NCI-H2227 (cell line): ENCODE measurements around the gene CALHM6.
A peak's percentile ranks its signal among the peaks of the same experiment; 100 is the strongest.

Experiments
- DNase-seq: peaks from one replicate; lab custom pipeline; 2025; ENCODE audit not compliant: unreplicated experiment; lab: John Stamatoyannopoulos, UW

The CALHM6 gene

DNA sequence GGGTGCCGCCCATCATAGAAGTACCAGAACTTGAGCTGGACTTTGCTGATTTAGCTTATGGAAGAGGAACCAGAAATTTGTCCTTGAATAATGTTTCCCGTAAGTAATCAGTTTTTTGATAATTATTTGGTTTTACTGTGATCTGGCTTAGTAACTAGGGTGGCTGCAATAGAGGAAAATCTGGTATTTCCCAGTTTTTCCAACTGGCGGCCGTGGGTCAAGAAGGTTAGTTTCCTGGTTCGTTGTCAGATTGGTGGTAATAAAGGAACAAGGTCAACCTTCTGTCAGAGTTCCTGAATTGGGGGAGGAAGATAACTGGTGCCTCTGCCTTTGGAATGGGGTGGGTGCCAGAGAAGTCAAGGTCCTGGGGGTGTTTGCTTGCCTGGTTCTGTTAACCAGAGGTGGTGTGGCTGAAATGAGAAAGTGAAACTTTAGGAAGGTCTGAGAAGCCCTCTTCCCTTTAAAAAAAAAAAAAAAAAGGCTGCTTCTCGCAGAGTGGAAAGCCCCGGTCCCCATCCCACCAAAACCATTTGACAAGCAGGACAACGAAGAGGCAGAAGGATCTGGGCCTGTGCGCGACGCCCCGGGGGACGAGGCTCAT, at the start of gene CALHM6:
TSS of gene CALHM6 (plus strand) at position 45 of the 601 bp plus-strand sequence. CDS start at position 600, 555 bp downstream.
- no peak for DNase-seq

DNA sequence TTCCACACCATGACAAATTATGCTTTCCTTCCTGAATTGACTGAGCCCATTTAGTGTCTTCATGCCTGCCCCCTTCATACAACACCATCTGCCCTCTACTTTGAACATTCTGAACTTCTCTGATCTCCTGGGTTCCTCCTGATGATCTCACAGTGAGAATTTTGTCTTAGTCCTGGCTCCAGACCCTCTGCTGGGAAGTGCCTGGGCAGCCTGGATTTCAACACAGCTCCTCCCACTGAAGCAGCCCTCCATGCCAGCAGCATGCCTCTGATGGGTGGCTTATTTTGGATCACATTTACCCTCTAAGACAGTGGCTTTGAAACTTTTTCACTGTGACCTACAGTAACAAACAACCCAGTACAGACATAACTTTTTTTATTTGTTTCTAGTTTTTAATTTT, 48.9 kb upstream of the CALHM6 start:
- DNase-seq, result no peak

DNA sequence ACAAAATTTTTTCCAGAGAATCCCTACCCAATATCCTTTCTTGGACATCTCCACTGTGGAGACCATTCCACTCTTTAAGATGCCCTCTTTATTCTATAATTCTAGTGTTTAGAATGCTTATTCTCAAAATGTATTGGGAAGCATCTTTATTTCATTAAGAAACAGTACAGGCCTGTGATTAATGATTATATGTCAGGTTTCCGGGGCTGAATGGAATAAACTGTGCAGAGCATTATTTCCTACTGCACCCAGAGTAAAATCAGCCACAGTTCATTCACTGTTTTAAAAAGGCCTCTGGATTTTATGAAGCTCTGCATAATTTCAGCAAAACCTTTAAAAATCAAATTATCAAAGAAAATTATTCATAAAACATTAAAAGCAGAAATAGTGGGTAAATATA, 47.8 kb upstream of the CALHM6 start:
- no peak for DNase-seq

DNA sequence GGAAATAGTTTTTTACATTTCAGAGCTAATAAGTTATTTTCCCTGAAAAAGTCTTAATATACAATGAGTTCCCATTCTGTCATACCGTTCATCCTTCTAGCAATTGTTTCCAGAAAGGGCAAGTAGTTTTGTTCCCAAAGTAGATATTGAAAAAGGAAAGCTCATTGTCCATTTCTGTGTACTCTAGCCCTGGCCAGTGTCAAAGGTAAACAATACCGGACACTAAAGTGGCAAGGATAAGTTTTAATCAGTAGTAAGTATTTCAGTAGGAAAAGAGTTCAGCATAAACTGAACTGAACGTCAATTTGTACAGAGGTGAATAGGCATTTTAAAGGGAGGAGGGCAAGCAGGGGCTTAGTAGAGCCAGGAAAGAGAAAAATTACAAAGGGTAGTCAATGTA, 43.5 kb upstream of the CALHM6 start:
- no peak for DNase-seq

DNA sequence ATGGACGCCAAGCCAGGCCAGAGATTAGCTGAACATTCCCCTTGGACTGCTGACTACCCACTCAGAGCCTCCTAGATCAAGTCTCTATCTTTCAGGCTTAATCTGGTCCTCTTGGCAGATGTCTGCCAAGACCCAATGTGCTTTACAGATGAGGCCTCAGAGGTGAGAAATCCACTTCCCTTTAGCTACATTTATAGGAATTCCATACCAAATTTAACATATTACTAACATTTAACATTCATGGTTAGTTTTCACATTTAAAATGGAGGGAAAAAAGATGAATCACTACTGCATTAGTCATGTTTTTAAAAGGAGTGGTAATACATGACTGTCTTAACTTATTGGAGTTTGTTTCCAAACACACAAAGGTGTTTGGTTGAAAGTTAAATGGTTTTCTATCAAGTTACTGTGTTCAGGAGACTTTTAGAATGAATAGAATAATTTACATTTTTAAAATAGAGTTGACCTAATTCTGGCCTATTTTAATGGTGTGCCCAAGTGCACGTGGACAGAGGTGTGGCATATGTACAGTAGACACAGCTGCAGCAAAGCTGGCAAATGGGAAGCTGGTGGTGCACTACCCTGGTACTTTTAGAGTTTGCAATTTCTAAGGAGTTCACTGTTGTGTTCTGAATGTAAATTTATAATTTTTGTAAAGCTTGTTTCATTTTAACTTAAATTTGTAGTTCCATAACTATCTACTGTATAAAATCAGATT, 41.9 kb upstream of the CALHM6 start:
- DNase-seq, result no peak

DNA sequence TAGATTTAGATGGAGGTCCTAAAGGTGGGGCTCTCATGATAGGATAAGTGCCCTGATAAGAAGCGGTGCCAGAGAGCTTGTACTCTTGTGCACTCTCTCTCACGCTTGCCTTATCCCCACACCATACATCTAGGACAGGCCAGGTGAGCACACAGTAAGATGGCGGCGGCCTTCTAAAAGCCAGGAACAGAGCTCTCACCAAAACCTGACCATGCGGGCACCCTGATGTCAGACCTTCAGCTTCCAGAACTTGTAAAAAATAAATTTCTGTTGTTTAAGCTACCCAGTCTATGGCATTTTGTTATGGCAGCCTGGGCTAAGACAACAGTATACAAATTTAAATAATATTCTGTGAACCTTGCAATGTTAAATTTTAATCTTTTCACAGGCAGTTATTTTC, 40.8 kb upstream of the CALHM6 start:
- DNase-seq, result no peak

DNA sequence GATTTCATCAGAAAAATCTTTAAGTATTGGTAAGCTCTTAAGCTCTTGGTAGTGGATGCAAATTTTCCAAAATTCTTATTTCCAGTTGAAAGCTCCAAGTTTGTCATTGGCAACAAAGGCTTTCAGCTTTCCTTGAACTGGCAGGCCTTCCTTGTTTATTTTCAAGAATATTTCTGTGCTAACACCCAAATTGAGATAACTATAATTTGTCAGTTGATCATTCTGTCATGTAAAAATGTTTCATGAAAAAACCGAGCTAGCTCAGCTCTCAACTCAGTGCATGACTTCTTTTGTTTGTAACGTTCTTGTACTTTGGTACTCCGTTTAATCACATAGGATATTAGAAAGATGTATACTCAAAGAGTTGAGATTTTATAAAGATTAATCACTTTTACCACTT, 38.9 kb upstream of the CALHM6 start:
- DNase-seq, result no peak

DNA sequence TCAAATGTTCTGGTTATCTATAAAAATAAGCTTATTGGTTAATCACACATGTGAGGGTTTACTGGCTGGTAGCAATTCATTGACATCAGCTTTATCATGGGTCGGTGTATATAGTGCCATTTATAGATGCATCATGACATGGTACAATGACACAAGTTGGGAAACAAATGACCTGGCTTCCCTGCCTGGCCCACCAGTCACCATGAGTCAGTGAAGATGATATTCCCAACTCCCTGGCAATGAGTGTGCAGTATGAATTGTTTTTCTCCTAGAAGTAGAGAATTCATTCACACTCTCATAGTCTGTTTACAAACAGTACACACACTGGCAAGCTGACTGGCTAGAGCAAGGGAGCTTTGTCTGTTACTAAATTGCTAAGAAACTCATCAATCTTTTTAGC, 37.2 kb upstream of the CALHM6 start:
- no peak for DNase-seq

DNA sequence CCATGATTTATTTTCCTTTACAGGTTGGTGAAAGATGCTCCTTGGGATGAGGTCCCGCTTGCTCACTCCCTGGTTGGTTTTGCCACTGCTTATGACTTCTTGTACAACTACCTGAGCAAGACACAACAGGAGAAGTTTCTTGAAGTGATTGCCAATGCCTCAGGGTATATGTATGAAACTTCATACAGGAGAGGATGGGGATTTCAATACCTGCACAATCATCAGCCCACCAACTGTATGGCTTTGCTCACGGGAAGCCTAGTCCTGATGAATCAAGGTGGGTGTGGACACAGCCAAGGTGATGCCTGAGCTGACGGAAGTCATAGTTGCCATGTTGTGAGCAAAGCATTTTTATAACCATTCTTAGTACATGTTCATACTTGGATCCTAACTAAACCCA, 34.6 kb upstream of the CALHM6 start:
- DNase-seq, result no peak

DNA sequence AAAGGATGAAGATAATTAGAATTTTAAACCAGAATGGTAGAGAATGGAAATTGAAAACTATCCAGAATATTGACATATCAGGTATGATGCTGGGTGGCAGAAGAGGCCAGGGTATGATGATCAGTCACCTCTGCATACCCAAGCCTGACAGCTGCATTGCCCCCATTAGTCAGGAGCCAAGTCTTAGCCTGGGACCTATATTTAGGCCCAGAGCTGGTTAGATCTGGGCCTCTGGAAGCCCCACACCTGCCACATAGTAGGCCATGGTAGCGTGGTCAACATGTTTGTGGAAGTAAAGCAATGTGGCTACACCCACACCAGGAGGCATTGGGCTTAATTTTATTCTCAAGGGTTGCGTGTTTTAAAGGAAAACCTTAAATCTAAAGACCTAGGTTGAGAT, 32.1 kb upstream of the CALHM6 start:
- DNase-seq, result no peak

DNA sequence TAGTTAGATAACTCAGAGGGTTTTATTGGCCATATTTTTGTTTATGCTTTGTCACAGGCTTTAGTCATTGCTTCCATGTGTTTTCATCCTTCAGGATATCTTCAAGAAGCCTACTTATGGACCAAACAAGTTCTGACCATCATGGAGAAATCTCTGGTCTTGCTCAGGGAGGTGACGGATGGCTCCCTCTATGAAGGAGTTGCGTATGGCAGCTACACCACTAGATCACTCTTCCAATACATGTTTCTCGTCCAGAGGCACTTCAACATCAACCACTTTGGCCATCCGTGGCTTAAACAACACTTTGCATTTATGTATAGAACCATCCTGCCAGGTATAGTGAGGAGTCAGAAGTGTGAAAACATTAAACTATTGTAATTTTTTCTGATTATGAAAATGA, 30.3 kb upstream of the CALHM6 start:
- DNase-seq, result no peak

DNA sequence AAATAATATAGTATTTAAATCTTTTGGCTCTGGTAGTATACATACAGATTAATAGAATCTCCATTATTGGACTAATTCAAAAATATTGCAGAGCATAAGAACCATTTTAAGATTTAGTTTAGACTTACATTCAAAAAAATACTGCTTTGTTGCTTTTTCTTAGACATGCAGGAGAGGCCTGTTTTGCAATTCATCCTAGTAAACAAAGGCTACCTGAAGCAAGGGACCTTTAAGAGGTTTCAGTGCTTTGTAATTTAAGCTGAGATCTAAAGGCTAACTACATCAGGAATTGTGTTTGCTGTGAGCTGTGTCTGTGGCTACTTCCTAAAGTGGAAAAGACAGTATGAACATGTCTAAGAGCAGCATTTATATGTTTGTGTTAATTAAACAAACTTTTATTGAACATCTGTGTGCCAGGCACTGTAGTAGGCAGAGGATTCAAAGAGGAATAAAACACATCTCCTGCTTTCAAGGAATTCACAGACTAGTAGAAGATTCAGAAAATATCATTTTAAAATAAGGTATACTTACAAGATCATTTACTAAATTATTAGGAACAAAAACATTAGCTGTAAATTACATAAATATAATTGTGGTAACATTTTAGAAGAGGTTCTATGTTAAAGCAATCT, 29.1 kb upstream of the CALHM6 start:
- DNase-seq, result no peak

DNA sequence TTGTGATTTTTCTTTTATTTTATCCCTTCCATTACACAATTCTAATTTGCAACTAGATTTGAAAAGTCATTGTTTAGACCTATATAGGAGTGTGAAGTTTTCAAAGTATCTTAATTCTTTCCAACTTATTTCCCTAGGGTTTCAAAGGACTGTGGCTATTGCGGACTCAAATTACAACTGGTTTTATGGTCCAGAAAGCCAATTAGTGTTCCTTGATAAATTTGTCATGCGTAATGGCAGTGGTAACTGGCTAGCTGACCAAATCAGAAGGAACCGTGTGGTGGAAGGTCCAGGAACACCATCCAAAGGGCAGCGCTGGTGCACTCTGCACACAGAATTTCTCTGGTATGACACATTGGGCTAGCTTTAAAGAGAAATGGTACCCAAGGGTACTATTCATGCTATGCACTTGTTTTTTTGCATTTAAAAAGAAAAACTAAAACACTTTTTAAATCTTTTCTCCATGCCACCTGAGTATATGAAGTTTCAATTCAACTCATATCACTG, 27.9 kb upstream of the CALHM6 start:
- no peak for DNase-seq

DNA sequence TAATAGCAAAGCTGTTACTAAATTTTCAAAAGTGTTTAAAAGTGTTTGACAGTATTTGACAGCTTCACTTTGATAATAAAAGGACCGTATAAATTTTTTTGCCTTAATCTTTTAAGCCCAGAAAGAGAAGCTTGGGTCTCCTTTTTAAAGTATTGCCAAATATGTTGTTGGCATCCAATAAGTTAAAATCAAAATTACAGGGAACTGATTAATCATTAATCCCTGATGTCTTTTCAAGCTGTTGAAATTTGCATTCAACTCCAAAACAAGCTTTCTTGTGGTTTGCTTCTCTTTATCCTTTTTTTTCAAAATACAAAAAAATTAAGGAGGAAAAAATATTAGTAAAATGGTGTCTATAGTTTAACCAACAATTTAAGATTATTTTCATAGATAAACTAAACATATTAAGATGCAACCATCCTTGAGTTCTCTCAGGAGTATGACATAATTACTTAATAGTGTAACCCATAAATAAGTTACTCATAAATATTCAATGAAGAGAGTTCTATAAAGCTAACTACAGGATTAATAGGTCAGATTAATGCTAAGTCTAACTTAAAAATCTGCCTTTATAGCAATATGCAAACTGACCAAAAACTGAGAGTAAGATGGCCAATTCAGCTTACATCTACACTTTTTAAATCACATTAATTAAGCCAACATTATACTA, 27.0 kb upstream of the CALHM6 start:
- no peak for DNase-seq

DNA sequence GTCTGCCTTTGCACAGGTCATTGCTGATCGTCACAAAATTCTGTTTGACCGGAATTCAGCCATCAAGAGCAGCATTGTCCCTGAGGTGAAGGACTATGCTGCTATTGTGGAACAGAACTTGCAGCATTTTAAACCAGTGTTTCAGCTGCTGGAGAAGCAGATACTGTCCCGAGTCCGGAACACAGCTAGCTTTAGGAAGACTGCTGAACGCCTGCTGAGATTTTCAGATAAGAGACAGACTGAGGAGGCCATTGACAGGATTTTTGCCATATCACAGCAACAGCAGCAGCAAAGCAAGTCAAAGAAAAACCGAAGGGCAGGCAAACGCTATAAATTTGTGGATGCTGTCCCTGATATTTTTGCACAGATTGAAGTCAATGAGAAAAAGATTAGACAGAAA, 24.6 kb upstream of the CALHM6 start:
- DNase-seq, result no peak

DNA sequence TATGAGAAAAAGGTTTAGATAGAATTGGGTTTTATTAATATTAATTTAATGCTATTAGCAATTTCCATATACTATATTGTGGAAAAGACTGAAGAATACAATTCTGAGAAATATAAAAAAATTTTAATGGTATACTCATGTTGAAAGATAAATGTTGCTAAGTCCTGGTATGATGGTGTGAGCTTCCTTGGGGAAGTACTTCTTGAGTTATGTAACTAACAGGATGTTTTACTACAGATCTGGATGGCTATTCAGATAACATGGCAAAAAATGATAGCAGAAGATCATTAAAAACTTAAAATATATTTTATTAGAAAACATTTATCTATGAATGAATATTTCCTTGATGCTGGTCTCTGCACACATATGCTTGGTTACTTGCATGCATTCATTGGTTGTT, 23.5 kb upstream of the CALHM6 start:
- no peak for DNase-seq

DNA sequence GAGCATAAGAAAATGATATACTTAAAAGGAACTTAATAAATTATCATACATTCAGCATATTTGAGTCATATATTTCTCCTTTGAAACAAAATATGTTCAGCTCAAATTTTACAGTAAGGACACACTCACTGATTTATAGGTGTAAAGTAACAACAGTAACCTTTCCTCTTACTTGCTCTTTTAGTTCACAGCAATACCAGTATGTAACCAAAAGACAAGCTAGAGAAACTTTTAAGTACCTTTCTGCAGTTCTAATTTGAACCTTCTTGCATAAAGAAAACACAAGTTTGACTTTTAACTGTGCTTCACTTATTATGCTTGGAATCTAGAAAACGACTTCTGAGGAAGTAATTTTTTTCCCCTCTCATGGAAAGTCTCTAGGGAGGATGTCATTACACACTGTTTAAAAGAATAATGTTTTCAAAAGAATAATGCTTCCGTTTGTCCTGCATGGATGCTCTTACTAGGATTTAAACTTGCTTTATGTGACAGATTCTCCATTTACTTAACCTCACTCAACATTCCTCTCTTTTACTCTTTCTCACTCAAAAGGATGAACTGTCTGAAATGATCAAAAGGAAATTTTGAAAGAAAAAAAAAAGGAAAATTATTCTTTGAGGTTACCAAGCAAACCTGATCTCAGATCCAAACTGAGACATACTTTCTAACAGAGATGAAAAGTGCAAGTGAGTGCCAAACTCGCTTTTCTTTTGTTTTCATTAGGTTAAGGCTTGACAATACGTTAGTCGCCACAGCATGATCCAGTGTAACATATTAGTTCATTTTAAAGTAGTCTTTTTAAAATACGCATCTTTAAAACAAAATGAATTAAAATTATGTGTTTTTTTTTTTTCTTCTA, 22.4 kb upstream of the CALHM6 start:
- DNase-seq, result no peak

DNA sequence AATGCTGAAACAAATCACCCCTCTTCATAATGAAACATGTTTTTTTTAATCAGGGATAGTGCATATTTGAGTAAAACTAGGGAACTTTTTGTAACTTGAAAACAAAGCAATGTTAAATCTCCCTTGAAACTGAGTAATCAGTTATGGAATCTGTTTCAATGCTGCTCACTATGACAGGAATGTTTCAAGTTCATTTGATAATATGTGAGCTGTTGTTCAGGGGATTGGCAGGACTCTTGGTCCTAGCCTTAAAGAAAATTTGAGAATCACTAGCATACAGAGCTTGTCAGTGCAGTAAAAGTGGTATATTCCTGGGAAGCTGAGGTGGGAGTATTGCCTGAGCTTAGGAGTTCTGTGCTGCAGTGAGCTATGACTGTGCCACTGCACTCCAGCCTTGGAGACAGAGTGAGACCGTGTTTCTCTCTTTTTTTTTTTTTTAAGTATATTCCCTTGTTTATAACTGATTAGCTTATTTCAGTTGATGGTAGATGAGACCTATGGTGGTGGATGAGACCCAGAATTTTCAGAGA, 21.6 kb upstream of the CALHM6 start:
- no peak for DNase-seq

DNA sequence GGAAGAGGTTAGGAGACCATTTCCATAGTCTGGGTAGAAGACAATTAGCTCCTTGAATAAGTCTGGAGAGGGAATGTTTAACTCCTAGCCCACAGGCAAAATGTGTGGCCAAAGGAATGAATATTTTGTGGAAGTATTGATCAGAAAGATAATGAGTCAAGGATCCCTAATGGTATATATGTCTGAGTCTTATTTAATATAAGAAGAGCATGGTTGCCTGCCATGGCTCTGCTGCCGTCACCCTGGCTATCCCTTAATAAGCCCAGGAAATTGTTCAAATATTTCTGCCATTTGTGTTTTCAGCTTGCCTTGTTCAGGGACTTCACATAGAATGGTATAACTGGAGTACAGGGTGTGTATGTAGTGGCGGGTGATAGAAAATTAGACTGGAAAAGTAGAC, 18.1 kb upstream of the CALHM6 start:
- no peak for DNase-seq

DNA sequence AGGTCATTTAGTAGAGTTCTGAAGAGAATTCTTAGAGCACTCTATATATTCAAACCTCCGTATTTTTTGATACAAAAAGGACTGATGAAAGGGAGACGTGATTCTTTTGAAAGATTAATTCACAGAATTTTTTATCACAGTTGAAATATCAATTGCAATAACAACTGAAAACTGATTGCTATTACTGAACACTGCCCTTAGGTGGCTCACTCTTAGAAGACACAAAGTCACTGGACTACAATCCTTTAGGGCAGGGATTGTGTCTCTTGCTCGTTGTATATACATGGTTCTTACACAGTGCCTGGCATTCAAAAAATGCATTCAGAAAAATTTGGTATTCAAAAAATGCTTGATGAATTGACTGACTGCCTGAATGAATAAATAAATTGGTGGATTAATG, 17.1 kb upstream of the CALHM6 start:
- peak; percentile 7 for DNase-seq

DNA sequence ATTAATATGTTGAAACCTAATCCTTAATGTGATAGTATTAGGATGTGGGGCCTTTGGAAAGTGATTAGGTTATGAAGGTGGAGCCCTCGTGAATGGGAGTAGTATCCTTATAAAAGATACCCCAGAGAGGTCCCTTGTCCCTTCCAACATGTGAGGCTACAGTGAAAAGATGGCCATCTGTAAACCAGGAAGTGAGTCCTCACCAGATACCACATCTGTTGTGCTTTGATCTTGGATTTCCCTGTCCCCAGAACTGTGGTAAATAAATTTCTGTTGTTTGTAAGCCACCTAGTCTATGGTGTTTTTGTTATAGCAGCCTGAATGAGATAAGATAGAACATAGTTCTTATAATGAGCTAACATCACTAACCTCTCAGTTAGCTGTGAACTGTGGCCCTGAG, 16.6 kb upstream of the CALHM6 start:
- DNase-seq, result no peak
